ENCODE data around the gene SCARF2.

The SCARF2 gene

GRCh38 chr22:20469110-20469868 lies 31.7 kb upstream of the SCARF2 start:
- peaks cover 44% of the 10 kb centered on the region for H3K4me1 Mint-ChIP-seq (ENCODE audit: low read depth)
- H3K4me3 Mint-ChIP-seq = peak overlapping the region; percentile 7
- no peaks in the 10 kb centered on the region for H3K9me3 Mint-ChIP-seq (ENCODE audit: low read depth)
- peaks cover 8% of the 10 kb centered on the region for H3K36me3 Mint-ChIP-seq
- H3K27me3 Mint-ChIP-seq = no peaks in the 10 kb centered on the region
- H3K27ac Mint-ChIP-seq = peak overlapping the region; percentile 18

GRCh38 chr22:20466659-20467379 lies 29.2 kb upstream of the SCARF2 start:
- Mint-ChIP-seq H3K36me3 (peaks cover 11% of the 10 kb centered on the region), H3K4me3 (no peak overlapping the region), H3K9me3 (ENCODE audit: low read depth) (no peaks in the 10 kb centered on the region), H3K4me1 (ENCODE audit: low read depth) (peaks cover 60% of the 10 kb centered on the region), H3K27me3 (no peaks in the 10 kb centered on the region), H3K27ac (peak overlapping the region; percentile 34)

- H3K36me3 Mint-ChIP-seq = peaks cover 9% of the 10 kb centered on the region
- peak overlapping the region; percentile 90 for H3K27ac Mint-ChIP-seq
- no peaks in the 10 kb centered on the region for H3K9me3 Mint-ChIP-seq (ENCODE audit: low read depth)
- peak overlapping the region; percentile 64 for H3K4me3 Mint-ChIP-seq
- no peaks in the 10 kb centered on the region for H3K27me3 Mint-ChIP-seq
- peaks cover 62% of the 10 kb centered on the region for H3K4me1 Mint-ChIP-seq (ENCODE audit: low read depth)
These were observed 28.1 kb upstream of the SCARF2 start for GRCh38 chr22:20465759-20466077.

GRCh38 chr22:20464912-20465758 lies 27.5 kb upstream of the SCARF2 start:
- Mint-ChIP-seq H3K27me3 (no peaks in the 10 kb centered on the region), H3K36me3 (peaks cover 9% of the 10 kb centered on the region), H3K4me1 (ENCODE audit: low read depth) (peaks cover 63% of the 10 kb centered on the region), H3K27ac (peak overlapping the region; percentile 97), H3K4me3 (peak overlapping the region; percentile 64), H3K9me3 (ENCODE audit: low read depth) (no peaks in the 10 kb centered on the region)

- Mint-ChIP-seq H3K9me3 (ENCODE audit: low read depth) (no peaks in the 10 kb centered on the region), H3K27me3 (no peaks in the 10 kb centered on the region), H3K36me3 (peaks cover 10% of the 10 kb centered on the region), H3K4me3 (peak overlapping the region; percentile 59), H3K4me1 (ENCODE audit: low read depth) (peaks cover 63% of the 10 kb centered on the region), H3K27ac (peak overlapping the region; percentile 97)
These were observed 26.5 kb upstream of the SCARF2 start for GRCh38 chr22:20464096-20464614.

GRCh38 chr22:20463324-20464095 lies 25.9 kb upstream of the SCARF2 start:
- peak overlapping the region; percentile 97 for H3K27ac Mint-ChIP-seq
- H3K36me3 Mint-ChIP-seq = peaks cover 8% of the 10 kb centered on the region
- peaks cover 63% of the 10 kb centered on the region for H3K4me1 Mint-ChIP-seq (ENCODE audit: low read depth)

GRCh38 chr22:20459862-20460261 lies 22.2 kb upstream of the SCARF2 start:
- Mint-ChIP-seq H3K9me3 (ENCODE audit: low read depth) (no peaks in the 10 kb centered on the region), H3K27me3 (no peaks in the 10 kb centered on the region), H3K4me3 (no peak overlapping the region), H3K4me1 (ENCODE audit: low read depth) (peaks cover 55% of the 10 kb centered on the region), H3K27ac (no peak overlapping the region), H3K36me3 (peaks cover 11% of the 10 kb centered on the region)

More at GRCh38 chr22:20463324-20464095, 25.9 kb upstream of the SCARF2 start:
- H3K4me3 Mint-ChIP-seq = peak overlapping the region; percentile 59
- no peaks in the 10 kb centered on the region for H3K27me3 Mint-ChIP-seq
- no peaks in the 10 kb centered on the region for H3K9me3 Mint-ChIP-seq (ENCODE audit: low read depth)

GRCh38 chr22:20459152-20459542 lies 21.5 kb upstream of the SCARF2 start:
- Mint-ChIP-seq H3K27me3 (no peaks in the 10 kb centered on the region), H3K36me3 (peaks cover 12% of the 10 kb centered on the region), H3K4me3 (no peak overlapping the region), H3K4me1 (ENCODE audit: low read depth) (peaks cover 49% of the 10 kb centered on the region), H3K9me3 (ENCODE audit: low read depth) (no peaks in the 10 kb centered on the region), H3K27ac (no peak overlapping the region)

- Mint-ChIP-seq H3K4me1 (ENCODE audit: low read depth) (peaks cover 44% of the 10 kb centered on the region), H3K36me3 (peaks cover 10% of the 10 kb centered on the region), H3K9me3 (ENCODE audit: low read depth) (no peaks in the 10 kb centered on the region), H3K4me3 (no peak overlapping the region), H3K27me3 (no peaks in the 10 kb centered on the region), H3K27ac (no peak overlapping the region)
These were observed 21.0 kb upstream of the SCARF2 start for GRCh38 chr22:20458530-20459151.

- Mint-ChIP-seq H3K36me3 (peaks cover 10% of the 10 kb centered on the region), H3K4me1 (ENCODE audit: low read depth) (peaks cover 34% of the 10 kb centered on the region), H3K9me3 (ENCODE audit: low read depth) (no peaks in the 10 kb centered on the region), H3K4me3 (no peak overlapping the region), H3K27ac (no peak overlapping the region), H3K27me3 (no peaks in the 10 kb centered on the region)
These were observed 20.0 kb upstream of the SCARF2 start for GRCh38 chr22:20457506-20458240.

GRCh38 chr22:20456722-20457076 lies 19.1 kb upstream of the SCARF2 start:
- Mint-ChIP-seq H3K4me3 (no peak overlapping the region), H3K27ac (no peak overlapping the region), H3K27me3 (no peaks in the 10 kb centered on the region), H3K4me1 (ENCODE audit: low read depth) (peaks cover 29% of the 10 kb centered on the region), H3K36me3 (peaks cover 10% of the 10 kb centered on the region), H3K9me3 (ENCODE audit: low read depth) (no peaks in the 10 kb centered on the region)

GRCh38 chr22:20456064-20456721 lies 18.6 kb upstream of the SCARF2 start:
- Mint-ChIP-seq H3K36me3 (peaks cover 10% of the 10 kb centered on the region), H3K27me3 (no peaks in the 10 kb centered on the region), H3K4me3 (no peak overlapping the region), H3K27ac (no peak overlapping the region), H3K4me1 (ENCODE audit: low read depth) (peaks cover 29% of the 10 kb centered on the region), H3K9me3 (ENCODE audit: low read depth) (no peaks in the 10 kb centered on the region)

- H3K9me3 Mint-ChIP-seq (ENCODE audit: low read depth) = no peaks in the 10 kb centered on the region
- peaks cover 25% of the 10 kb centered on the region for H3K4me1 Mint-ChIP-seq (ENCODE audit: low read depth)
- H3K27ac Mint-ChIP-seq = no peak overlapping the region
- no peak overlapping the region for H3K4me3 Mint-ChIP-seq
- peaks cover 13% of the 10 kb centered on the region for H3K36me3 Mint-ChIP-seq
- H3K27me3 Mint-ChIP-seq = no peaks in the 10 kb centered on the region
These were observed 18.1 kb upstream of the SCARF2 start for GRCh38 chr22:20455709-20456063.
